ENCODE measurements around the gene MED16.
"Not testable (repeated sequence)": the region's sequence is repeated elsewhere in the genome, so short reads cannot be mapped to it uniquely, and the experiment has no call there.

Gene MED16

GRCh38 chr19:911197-912033, 18.4 kb upstream of the MED16 start:
- DNase-seq, result no peak

GRCh38 chr19:907183-907853, 14.3 kb upstream of the MED16 start:
- DNase-seq, result no peak

GRCh38 chr19:906480-906879, 13.5 kb upstream of the MED16 start:
- no peak for DNase-seq

- DNase-seq, result no peak
Measured at GRCh38 chr19:904545-904944, 11.6 kb upstream of the MED16 start.

- no peak for DNase-seq
Measured at GRCh38 chr19:903266-903797, 10.3 kb upstream of the MED16 start.

GRCh38 chr19:902446-903226, 9.6 kb upstream of the MED16 start:
- no peak for DNase-seq

- no peak for DNase-seq
Measured at GRCh38 chr19:902093-902370, 9.0 kb upstream of the MED16 start.

GRCh38 chr19:901216-902092, 8.5 kb upstream of the MED16 start:
- DNase-seq, result no peak

- DNase-seq, result no peak
Measured at GRCh38 chr19:900302-901111, 7.5 kb upstream of the MED16 start.

GRCh38 chr19:900043-900301, 7.0 kb upstream of the MED16 start:
- DNase-seq, result no peak

GRCh38 chr19:899336-900042, 6.5 kb upstream of the MED16 start:
- no peak for DNase-seq

- no peak for DNase-seq
Measured at GRCh38 chr19:898663-899062, 5.7 kb upstream of the MED16 start.

- no peak for DNase-seq
Measured at GRCh38 chr19:897442-898039, 4.6 kb upstream of the MED16 start.

- DNase-seq, result no peak
Measured at GRCh38 chr19:896999-897398, 4.0 kb upstream of the MED16 start.

- no peak for DNase-seq
Measured at GRCh38 chr19:896434-896833, 3.4 kb upstream of the MED16 start.

GRCh38 chr19:892243-892893, 619 bp downstream of the MED16 start:
- DNase-seq, result no peak

GRCh38 chr19:891421-892200, 1.4 kb downstream of the MED16 start:
- DNase-seq, result not testable (repeated sequence)

- no peak for DNase-seq
Measured at GRCh38 chr19:890831-891230, 2.2 kb downstream of the MED16 start.

GRCh38 chr19:889662-890295, 3.2 kb downstream of the MED16 start:
- DNase-seq, result no peak

Measured in effector CD4-positive, alpha-beta T cell (primary cell).